Body of pancreas (tissue), 4 donors: ENCODE measurements around the gene TMPRSS9. TPM values are rescaled to one million over a fixed set of nuclear protein-coding genes. Genes with fewer than 3 reads are reported as not detected.

Source experiments
- ATAC-seq: fragments of 150-250 bp; one replicate; pipeline ENCODE4 v1.9.1; 2016
- DNase-seq, 4 donors: peaks; one replicate each; pipeline ENCODE4 v3.0.0-alpha.2; 2019
- H3K27ac ChIP-seq, 4 donors: fragments of 200-600 bp; sonication (generic); 1 replicate in 3 of 4; 2 replicates in 1 of 4; pipeline versions ENCODE4 v1.5.1 to v1.6.1; 2016 to 2019; ENCODE audit warnings: mild to moderate bottlenecking in 1 of 4, mixed read lengths in 1 of 4, moderate library complexity in 1 of 4
- H3K27me3 ChIP-seq, 2 donors: fragments of 200-600 bp; sonication (generic); one replicate each; pipeline ENCODE4 v1.6.0; 2016; ENCODE audit warnings: mild to moderate bottlenecking in 1 of 2
- H3K36me3 ChIP-seq, 2 donors: fragments of 200-600 bp; sonication (generic); replicated peaks in 1 of 2; 2 replicates each; pipeline ENCODE4 v1.5.1; 2016; ENCODE audit warnings: low read depth in 2 of 2; ENCODE audit not compliant: insufficient read depth in 1 of 2
- H3K4me1 ChIP-seq: fragments of 200-600 bp; sonication (generic); one replicate; pipeline ENCODE4 v1.6.0; 2016
- H3K4me3 ChIP-seq, 2 donors: fragments of 200-600 bp; sonication (generic); 1 replicate in 1 of 2; 2 replicates in 1 of 2; pipeline ENCODE4 v1.5.1; 2016 to 2019
- H3K9me3 ChIP-seq, 3 donors: fragments of 200-600 bp; sonication (generic); 1 replicate in 2 of 3; 2 replicates in 1 of 3; pipeline ENCODE4 v1.5.1; 2016
- POLR2A ChIP-seq, 3 donors: fragments of 450-650 bp; IDR thresholded peaks; one replicate each; pipeline ENCODE4 v1.6.1; 2016; ENCODE audit warnings: antibody characterized with exemption in 3 of 3, mild to moderate bottlenecking in 2 of 3
- WGBS, 2 donors: methylation state at CpG; one replicate each; pipeline ENCODE4 v1.1.5; 2017; 5-methylcytosine and 5-hydroxymethylcytosine counted together
- intact Hi-C: fragments of 100-400 bp; cut with DNase I; formaldehyde crosslinking; loops from one replicate; pipeline ENCODE4 v1.15.1; 2023
- total RNA-seq, 2 donors: library from RNA; depleted of rRNA; stranded (reverse); fragments of >200 nt; gene quantifications; one replicate each; pipeline ENCODE4 v1.1.0, GENCODE V29; 2016
- TF ChIP-seq, protein P1 (sequence below), 7 experiments: fragments of 450-650 bp in 4 of 7; fragments of 200-600 bp in 3 of 7; sonication (generic) in 3 of 7; IDR thresholded peaks; one replicate each; pipeline ENCODE4 v1.5.1; 2016 to 2019; ENCODE audit warnings: antibody characterized with exemption in 7 of 7

The TMPRSS9 gene
- total RNA-seq, 2 donors from 2014 or later = not detected

DNA sequence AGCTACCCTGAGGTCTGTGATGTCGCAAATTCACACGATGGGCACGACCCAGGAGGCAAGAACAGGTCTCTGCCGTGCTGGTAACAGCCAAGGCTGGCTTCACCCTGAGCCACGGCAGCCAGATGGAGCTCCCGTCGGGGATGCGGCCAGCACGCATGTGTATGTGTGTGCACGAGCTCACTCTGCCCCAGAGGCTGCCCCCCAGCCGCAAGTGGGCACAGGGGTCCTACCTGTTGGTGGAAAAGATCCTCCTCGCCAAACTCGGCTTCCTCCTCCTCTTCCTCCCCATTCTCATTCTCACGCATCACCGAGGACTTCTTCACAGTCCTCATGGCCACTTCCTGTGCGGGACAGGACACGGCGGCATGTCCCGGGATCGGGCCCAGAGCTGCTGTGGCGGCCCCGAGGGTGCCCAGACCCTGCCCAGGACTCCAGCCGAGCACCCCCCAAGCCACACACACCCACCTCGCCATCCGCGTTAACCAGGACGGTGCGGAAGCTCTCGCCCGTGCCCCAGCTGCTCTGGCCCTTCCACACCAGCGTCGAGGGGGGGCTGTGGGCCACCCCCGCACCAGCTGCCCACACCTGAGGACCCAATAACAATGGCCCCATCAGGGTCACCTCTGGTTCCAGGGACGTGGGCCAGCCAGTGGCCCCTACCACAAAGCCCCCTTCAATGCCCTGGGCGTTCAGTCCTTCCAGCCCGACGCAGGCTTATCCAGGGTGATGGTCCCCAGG, 71.4 kb downstream of the TMPRSS9 start:
- H3K27me3 ChIP-seq = no peaks in the 10 kb centered on the region
- no peak for TF ChIP-seq POLR2A (IDR thresholded peaks at IDR 0.05)
- TF ChIP-seq, protein P1, sequence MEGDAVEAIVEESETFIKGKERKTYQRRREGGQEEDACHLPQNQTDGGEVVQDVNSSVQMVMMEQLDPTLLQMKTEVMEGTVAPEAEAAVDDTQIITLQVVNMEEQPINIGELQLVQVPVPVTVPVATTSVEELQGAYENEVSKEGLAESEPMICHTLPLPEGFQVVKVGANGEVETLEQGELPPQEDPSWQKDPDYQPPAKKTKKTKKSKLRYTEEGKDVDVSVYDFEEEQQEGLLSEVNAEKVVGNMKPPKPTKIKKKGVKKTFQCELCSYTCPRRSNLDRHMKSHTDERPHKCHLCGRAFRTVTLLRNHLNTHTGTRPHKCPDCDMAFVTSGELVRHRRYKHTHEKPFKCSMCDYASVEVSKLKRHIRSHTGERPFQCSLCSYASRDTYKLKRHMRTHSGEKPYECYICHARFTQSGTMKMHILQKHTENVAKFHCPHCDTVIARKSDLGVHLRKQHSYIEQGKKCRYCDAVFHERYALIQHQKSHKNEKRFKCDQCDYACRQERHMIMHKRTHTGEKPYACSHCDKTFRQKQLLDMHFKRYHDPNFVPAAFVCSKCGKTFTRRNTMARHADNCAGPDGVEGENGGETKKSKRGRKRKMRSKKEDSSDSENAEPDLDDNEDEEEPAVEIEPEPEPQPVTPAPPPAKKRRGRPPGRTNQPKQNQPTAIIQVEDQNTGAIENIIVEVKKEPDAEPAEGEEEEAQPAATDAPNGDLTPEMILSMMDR (IDR thresholded peaks at IDR 0.05) = no peak
- no peak overlapping the region for H3K4me3 ChIP-seq
- H3K4me1 ChIP-seq = peaks cover 16% of the 10 kb centered on the region
- no peak overlapping the region for H3K27ac ChIP-seq
- no peaks in the 10 kb centered on the region for H3K9me3 ChIP-seq
- 93 to 95% methylated on average over 22 to 27 of the region's 37 CpGs for WGBS, 2 donors
- intact Hi-C loops = no loop called here
- no peak for DNase-seq
- no peak for ATAC-seq
- H3K36me3 ChIP-seq = no peaks in the 10 kb centered on the region

DNA sequence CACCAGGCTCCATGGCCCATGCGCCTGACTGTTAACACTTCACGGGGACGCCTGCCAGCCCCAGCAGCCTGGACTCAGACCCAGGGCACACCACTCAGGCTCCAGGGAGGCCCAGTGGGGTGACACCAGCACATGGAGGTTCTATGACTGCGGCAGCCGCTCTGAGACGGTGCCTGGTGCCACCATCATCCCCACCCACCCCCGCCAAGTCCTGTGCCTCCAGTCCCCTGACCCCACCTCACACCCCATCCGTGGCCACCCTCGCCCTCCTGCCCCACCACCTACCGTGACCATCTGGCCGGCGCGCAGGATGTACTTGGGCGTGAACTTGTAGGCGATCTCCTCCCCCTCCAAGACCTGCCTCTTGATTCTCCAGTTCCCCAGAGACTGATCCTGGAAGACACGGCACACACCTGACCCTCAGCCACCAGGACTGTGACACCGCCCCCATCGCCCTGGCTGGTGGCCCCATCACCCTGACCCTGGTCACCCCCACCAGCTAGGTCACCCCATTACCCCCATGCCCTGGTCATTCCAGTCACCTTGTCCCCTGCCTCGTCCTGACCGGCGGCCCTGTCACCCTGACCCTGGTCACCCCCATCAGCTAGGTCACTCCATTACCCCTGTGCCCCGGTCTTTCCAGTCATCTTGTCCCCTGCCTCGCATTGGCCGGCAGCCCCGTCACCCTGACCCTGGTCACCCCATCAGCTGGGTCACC, 72.2 kb downstream of the TMPRSS9 start:
- no peak for DNase-seq
- no peak overlapping the region for H3K27ac ChIP-seq
- H3K9me3 ChIP-seq = no peaks in the 10 kb centered on the region
- intact Hi-C loops = no loop called here
- no peak for TF ChIP-seq POLR2A (IDR thresholded peaks at IDR 0.05)
- TF ChIP-seq, protein P1 (IDR thresholded peaks at IDR 0.05) = no peak
- H3K4me1 ChIP-seq = peaks cover 9% of the 10 kb centered on the region
- no peak overlapping the region for H3K4me3 ChIP-seq
- H3K36me3 ChIP-seq = no peaks in the 10 kb centered on the region
- no peak for ATAC-seq
- no peaks in the 10 kb centered on the region for H3K27me3 ChIP-seq
- WGBS, 2 donors = 93 to 98% methylated on average over 11 to 24 of the region's 25 CpGs

DNA sequence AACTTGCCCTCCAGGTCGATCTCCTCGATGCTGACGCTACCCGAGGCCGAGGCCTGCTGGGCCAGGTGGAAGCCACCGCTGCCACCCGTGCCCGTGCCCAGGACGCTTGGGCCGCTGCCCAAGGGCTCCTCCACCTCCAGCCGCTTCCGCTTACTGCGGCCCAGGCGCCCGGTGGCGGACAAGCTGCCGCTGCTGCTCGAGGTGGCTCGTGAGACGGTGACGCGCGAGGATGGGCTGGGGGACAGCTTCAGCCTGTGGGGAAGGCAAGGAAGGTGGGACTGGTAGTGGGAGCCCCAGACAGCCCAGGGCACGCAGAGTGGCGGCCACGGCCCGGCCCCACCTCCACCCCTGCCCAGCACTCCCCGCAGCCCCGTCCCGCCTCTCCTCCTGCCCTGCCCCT, 73.8 kb downstream of the TMPRSS9 start:
- ATAC-seq (no peak), DNase-seq (no peak)
- Histone ChIP-seq H3K4me1 (no peaks in the 10 kb centered on the region), H3K27me3 (no peaks in the 10 kb centered on the region), H3K27ac (no peak overlapping the region), H3K4me3 (no peak overlapping the region), H3K36me3 (peaks cover 0 to 2% of the 10 kb centered on the region in 2 donors), H3K9me3 (no peaks in the 10 kb centered on the region)
- TF ChIP-seq POLR2A (IDR thresholded peaks at IDR 0.05) = no peak
- TF ChIP-seq, protein P1 (IDR thresholded peaks at IDR 0.05) = no peak
- WGBS, 2 donors = 98 to 100% methylated on average over 4 to 15 of the region's 30 CpGs
- intact Hi-C loops = no loop called here

DNA sequence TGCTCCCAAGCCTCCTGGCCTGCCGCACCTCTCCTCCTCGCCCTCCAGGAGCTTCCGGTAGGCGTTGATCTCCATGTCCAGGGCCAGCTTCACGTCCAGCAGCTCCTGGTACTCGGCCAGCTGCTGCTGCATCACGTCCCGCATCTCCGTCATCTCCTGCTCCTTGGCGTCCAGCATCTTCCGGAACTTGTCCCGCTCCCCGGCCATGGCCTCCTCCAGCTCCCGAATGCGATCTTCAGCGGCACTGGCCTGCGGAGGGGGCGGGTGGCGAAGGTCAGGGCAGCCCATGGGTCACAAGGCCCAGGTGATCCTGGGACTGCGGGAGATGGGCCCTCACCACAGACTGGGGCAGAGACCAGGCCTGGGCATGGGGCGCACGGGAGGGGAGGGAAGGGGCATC, 74.2 kb downstream of the TMPRSS9 start:
- peaks cover 0 to 2% of the 10 kb centered on the region in 2 donors for H3K36me3 ChIP-seq
- no peak overlapping the region for H3K27ac ChIP-seq
- no peaks in the 10 kb centered on the region for H3K27me3 ChIP-seq
- ATAC-seq (no peak), DNase-seq (no peak)
- intact Hi-C loops = no loop called here
- TF ChIP-seq, protein P1 (IDR thresholded peaks at IDR 0.05) = no peak
- no peak for TF ChIP-seq POLR2A (IDR thresholded peaks at IDR 0.05)
- H3K4me1 ChIP-seq = no peaks in the 10 kb centered on the region
- 94% methylated on average over 18 to 22 of the region's 22 CpGs for WGBS, 2 donors
- no peak overlapping the region for H3K4me3 ChIP-seq
- no peaks in the 10 kb centered on the region for H3K9me3 ChIP-seq
